ENCODE data around the gene CHN1.

DNA sequence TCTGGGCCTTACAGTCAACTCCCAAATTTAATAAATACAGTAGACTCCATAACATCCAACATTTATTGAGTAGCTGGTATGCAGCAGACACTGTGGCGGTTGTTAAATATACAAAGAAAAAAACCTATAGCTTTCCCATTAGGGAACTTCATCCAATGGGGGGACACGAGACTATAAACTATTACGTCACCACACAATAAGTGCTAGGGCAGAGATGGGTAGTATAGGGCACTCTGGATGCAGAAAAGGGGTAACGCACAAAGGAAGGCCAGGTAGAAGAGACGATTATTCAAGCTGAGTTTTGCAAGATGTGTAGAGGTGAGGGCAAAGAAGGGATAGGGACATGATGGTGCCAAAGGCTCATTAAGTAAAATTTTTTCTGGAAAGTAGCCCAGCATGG is 10.8 kb downstream of the CHN1 start:
- TF ChIP-seq CTCF (IDR thresholded peaks at IDR 0.05) (no peak), POLR2A (IDR thresholded peaks at IDR 0.05) (no peak)
